GM21737 (cell line): ENCODE data around the gene CCDC136.

Experiments
- ATAC-seq: cut with Tn5 transposase; IDR thresholded peaks from one replicate; pipeline ENCODE4 v1.9.1; 2021; ENCODE audit warnings: mild to moderate bottlenecking, moderate library complexity; ENCODE audit not compliant: unreplicated experiment

The CCDC136 gene

DNA sequence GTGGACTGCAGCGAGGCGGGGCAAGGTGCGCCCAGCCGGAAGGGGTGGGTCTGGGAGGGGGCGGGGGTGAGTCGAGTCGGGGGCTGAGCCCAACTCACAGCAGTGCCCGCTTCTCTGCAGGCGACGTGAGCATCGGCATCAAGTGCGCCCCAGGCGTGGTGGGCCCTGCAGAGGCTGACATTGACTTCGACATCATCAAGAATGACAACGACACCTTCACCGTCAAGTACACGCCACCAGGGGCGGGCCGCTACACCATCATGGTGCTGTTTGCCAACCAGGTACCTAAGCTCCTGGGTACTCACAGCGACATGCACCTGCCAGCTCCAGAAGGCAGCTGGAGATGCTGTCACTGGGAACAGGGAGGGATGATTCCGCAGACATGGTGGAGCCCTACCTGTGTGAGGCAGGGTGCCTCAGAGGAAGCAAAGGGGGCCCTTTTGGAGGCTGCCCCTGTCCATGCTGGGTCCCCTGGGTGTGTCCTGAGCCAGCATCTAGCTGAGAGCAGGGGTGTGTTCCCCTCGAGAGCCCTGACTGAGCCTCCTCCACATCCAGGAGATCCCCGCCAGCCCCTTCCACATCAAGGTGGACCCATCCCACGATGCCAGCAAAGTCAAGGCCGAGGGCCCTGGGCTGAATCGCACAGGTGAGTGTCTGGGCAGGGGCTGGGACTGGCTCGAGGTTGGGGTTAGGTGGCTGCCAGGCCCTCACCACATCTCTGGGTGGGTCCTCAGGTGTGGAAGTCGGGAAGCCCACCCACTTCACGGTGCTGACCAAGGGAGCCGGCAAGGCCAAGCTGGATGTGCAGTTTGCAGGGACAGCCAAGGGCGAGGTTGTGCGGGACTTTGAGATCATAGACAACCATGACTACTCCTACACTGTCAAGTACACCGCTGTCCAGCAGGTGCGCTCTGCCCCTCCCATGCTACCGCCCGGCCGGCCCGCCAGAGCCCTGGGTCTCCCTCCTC lies 51.2 kb downstream of the CCDC136 start:
- ATAC-seq: no peak

DNA sequence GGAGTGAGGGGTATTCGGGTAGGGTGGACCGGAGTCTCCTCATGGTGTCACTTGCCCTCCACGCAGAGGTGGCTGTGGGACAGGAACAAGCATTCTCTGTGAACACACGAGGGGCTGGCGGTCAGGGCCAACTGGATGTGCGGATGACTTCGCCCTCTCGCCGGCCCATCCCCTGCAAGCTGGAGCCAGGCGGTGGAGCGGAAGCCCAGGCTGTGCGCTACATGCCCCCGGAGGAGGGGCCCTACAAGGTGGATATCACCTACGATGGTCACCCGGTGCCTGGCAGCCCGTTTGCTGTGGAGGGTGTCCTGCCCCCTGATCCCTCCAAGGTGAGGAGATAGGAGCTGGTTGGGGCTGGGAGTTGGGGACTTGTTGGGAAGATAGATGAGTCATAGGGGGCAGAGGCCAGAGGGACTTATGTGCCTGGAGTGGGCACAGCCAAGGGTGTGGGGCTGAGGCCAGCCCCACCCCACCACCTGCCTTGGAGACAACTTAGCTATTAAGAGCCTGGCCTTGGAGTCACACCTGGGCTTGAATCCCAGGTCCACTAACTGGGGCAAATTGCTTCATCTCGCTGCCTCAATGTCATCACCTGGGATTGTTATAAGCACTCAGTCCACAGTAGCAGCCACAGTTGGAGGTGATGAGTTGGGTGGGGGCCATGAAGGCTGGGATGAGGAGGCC lies 52.3 kb downstream of the CCDC136 start:
- no peak for ATAC-seq

DNA sequence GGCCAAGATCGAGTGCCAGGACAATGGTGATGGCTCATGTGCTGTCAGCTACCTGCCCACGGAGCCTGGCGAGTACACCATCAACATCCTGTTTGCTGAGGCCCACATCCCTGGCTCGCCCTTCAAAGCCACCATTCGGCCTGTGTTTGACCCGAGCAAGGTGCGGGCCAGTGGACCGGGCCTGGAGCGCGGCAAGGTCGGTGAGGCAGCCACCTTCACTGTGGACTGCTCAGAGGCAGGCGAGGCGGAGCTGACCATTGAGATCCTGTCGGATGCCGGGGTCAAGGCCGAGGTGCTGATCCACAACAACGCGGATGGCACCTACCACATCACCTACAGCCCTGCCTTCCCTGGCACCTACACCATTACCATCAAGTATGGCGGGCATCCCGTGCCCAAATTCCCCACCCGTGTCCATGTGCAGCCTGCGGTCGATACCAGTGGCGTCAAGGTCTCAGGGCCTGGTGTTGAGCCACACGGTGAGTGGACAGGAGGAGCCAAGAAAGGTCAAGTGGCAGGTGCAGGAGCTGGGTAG lies 53.1 kb downstream of the CCDC136 start:
- no peak for ATAC-seq

DNA sequence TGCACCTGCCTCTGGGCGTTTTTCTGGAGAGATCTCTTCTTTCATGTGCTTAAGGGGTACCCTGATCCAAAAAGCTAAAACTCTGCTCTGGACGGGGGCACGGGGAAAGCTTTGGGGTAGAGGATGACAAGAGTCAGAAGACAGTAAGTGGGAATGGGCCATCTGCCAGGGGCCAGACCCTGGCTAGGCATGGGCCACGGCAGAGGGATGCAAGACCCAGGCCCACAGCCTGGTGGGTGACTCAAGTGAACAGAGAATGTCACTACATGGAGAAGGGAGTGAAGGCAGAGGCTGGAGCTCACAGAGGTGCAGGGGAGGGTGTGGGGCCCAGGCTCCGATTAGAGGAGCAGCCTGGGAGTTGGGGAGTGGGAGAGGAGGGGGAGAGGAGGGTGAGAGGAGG lies 53.7 kb downstream of the CCDC136 start:
- ATAC-seq: no peak

DNA sequence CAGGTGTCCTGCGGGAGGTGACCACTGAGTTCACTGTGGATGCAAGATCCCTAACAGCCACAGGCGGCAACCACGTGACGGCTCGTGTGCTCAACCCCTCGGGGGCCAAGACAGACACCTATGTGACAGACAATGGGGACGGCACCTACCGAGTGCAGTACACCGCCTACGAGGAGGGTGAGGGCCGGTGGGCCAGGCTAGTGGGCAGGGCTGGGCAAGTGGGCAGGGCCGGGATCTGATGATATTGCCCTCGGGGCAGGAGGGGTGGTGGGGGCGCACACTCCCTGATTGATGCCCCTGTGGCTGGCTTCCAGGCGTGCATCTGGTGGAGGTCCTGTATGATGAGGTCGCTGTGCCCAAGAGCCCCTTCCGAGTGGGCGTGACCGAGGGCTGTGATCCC lies 54.2 kb downstream of the CCDC136 start:
- no peak for ATAC-seq

DNA sequence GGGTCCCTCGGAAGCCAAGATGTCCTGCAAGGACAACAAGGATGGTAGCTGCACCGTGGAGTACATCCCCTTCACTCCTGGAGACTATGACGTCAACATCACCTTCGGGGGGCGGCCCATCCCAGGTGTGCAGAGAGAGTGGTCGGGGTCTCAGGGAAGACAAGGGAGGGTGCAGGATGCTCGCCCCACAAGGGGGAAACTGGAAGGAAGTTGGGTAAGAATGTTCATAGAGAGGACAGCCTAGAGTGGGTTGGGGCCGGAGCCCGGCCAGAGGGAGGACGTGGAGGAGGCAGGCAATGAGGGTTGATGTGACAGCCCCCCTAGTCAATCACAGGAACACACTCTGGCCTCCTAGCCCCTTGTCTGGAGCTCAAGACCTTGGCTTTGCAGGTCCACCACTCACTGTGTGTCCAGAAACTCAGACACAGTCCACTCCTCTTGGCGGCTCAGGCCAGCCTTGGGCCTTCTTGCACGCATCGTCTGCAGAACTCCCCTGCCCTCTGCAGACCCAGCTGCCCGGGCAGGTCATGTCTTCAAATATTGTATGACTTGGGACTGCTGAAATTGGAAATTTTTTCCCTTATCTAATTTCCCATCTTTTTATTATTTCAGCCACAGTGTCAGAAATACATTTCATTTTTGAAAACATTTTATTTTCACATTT lies 55.1 kb downstream of the CCDC136 start:
- ATAC-seq: no peak

DNA sequence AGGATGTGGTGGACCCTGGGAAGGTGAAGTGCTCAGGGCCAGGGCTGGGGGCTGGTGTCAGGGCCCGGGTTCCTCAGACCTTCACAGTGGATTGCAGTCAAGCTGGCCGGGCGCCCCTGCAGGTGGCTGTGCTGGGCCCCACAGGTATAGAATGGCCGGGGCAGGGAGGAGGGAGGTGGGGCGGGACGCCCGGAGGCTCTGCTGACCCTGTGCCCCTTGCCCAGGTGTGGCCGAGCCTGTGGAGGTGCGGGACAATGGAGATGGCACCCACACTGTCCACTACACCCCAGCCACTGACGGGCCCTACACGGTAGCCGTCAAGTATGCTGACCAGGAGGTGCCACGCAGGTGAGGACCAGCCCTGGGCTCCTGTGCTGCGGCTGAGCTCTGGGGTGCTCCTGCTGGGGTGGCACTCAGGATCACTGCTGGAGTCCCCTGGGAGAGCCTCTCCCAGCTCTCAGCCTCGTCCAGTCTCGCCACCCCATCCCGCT lies 56.0 kb downstream of the CCDC136 start:
- no peak for ATAC-seq

DNA sequence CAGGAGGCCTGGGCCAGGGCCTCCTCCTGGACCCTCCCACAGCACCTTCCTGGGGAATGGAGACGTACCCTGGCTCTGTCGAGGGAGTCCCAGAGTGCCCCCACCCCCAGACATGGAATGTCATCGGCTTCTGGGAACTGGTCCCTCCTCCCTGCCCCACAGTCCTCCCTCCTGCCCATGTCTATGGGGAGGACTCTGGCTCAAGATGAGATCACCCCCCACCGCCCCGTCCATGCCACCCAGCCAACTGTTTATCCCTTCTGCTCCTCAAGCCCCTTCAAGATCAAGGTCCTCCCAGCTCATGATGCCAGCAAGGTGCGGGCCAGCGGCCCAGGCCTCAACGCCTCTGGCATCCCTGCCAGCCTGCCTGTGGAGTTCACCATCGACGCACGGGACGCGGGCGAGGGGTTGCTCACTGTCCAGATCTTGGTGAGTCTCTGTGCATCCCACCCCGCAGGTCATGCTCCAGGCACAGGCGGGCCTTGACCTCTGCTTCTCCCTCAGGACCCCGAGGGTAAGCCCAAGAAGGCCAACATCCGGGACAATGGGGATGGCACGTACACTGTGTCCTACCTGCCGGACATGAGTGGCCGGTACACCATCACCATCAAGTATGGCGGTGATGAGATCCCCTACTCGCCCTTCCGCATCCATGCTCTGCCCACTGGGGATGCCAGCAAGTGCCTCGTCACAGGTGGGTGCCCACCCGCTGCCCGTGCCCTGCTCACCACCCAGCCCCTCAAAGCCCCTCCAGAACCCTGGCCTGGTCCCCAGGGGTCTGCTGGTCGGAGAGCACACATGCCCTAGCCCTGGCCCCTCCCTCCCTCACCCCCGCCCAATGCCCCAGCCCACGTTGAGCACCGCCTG lies 56.8 kb downstream of the CCDC136 start:
- no peak for ATAC-seq

DNA sequence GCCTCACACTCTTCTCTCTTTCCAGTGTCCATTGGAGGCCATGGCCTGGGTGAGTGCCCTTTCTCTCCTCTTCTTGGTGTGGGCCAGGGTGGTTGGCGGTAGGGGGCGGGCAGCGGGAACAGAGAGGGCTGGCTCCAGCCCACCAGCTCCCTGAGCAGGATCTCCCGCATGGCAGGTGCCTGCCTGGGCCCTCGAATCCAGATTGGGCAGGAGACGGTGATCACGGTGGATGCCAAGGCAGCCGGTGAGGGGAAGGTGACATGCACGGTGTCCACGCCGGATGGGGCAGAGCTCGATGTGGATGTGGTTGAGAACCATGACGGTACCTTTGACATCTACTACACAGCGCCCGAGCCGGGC lies 57.4 kb downstream of the CCDC136 start:
- ATAC-seq: no peak

DNA sequence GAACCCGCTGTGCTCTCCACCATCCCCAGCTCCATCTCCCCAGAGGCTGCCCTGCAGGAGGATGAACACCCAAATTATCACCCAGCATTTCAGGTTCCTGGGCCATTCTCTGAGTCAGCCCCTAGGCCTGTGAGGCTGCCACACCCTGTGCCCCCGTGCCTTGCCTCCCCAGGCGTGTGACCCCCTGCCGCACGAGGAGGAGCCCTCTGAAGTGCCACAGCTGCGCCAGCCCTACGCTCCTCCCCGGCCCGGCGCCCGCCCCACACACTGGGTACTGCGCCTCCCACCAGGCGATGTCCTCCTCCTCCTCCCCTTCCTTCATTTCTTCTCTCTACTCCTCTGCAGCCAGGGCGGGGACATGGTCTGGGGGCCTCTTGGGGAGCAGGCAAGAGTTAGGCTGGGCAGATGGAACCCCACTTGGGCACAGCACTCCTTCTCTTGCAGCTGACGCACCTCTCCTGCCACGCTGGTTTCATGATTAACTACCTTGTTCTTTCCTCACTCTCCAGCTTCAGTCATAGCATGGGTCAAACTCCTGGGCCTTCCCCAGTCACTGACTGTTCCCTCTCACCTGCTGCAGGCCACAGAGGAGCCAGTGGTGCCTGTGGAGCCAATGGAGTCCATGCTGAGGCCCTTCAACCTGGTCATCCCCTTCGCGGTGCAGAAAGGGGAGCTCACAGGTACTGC lies 58.2 kb downstream of the CCDC136 start:
- no peak for ATAC-seq

DNA sequence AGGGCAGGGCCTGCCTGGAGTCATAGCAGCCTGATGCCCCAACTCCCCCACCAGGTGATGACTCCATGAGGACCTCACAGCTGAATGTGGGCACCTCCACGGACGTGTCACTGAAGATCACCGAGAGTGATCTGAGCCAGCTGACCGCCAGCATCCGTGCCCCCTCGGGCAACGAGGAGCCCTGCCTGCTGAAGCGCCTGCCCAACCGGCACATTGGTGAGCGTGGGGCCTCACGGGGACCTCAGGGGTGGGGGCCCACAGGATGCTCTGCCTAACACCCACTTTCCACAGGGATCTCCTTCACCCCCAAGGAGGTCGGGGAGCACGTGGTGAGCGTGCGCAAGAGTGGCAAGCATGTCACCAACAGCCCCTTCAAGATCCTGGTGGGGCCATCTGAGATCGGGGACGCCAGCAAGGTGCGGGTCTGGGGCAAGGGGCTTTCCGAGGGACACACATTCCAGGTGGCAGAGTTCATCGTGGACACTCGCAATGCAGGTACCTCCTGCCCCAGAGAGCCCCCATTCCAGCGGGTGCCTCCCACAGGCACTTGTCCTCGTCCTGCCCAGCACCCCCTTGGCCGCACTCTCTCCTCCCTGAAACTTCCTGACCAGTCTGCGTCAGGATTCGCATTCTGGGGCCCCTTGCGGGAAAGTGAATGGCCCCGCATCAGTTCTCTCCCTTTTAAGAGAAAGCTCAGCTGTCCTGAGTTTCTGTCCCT lies 60.9 kb downstream of the CCDC136 start:
- ATAC-seq: no peak

DNA sequence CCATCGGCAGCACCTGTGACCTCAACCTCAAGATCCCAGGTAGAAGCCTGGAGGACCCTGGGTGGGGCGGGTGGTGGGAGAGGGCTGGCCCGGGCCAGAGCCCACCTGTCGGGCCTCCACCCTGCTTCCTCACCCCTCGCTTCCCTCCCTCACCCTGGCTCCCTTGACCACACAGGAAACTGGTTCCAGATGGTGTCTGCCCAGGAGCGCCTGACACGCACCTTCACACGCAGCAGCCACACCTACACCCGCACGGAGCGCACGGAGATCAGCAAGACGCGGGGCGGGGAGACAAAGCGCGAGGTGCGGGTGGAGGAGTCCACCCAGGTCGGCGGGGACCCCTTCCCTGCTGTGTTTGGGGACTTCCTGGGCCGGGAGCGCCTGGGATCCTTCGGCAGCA lies 62.0 kb downstream of the CCDC136 start:
- ATAC-seq: no peak

DNA sequence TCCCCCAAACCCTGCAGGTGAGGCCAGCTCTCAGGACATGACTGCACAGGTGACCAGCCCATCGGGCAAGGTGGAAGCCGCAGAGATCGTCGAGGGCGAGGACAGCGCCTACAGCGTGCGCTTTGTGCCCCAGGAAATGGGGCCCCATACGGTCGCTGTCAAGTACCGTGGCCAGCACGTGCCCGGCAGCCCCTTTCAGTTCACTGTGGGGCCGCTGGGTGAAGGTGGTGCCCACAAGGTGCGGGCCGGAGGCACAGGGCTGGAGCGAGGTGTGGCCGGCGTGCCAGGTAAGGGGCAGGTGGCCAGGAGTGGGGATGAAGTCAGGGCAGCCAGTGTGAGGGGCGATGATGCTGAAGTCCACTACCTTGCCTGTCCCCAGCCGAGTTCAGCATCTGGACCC lies 62.6 kb downstream of the CCDC136 start:
- ATAC-seq: no peak

DNA sequence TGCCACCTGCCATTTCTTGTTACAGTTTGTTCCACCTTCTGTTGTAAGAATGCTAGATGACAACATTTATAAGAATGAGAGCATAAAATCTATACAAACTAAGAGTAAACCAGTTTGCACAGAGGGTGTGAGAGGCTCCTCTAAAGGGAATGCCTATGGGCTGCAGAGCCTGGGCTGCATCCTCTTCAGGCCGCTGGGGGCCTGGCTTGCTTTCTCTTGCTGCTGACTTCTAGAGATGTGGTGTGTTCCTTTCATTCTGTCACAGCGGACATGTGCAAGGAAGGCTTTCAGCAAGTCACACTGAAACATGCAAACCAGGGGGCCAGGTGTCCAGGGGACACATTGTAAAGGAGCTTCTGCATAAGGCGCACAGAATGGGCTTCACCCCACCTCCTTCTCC lies 63.8 kb downstream of the CCDC136 start:
- ATAC-seq: no peak

DNA sequence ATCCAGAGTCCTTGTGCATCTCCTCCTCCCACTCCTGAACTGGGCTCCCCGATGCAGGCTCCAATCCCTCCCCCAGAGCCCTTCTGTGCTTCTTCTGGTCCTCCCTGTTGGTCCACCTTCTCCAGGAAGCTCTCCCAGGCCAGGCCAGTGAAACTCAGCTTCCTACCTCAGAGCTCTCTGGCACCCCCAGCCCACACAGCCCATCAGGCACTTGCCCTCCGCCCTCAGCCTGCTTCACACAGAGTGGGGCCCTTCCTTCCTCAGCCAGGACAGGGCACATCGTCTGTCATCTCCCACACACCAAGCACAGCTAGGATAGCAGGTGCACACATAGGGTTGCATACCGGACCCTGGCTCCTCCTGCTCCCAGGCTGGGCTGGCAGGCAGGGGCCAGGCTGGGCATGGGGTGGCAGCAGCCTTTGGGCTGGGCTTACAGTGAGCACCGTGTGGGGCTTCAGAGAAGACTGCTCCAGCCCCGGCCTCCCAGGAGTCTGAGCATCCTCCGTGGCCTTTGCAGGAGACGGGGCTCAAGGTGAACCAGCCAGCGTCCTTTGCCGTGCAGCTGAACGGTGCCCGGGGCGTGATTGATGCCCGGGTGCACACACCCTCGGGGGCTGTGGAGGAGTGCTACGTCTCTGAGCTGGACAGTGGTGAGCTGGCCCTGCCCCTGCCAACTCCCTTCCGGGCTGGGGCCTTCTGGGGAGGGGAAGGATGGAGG lies 64.4 kb downstream of the CCDC136 start:
- ATAC-seq: no peak

DNA sequence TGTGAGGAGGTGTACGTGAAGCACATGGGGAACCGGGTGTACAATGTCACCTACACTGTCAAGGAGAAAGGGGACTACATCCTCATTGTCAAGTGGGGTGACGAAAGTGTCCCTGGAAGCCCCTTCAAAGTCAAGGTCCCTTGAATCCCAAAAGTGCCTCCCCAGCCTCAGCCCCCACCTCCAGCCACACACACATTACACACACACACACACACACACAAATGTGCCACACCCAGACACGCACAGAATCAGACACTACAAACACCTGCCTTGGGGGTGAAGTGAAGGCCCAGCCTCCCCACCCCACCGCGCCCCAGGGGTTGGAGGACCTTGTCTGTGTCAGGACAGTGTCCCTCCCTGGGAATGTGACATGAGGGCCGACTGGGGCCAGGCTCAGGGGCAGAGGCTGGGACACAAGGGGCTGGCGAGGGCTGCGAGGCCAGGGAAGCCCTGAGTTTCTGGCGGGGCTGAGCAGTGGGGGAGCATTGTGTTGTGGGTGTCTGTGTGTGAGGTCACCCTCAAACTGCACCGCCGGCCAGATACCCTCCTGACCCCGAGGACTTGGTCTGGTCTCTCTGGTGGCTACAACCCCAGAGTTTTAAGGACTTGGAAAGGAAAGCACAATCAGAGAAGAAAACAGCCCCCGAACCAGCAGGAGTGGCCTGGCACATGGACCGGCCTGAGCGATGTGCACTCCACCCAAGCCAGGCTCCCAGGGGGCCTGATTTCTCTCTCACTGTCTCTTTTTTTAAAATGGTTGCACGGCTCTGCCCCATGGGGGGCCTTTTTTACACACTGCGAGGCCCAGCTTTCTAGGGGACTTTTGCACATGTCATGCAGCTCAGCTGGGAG lies 66.8 kb downstream of the CCDC136 start:
- ATAC-seq: no peak
